GM21447 (cell line): Measurements from ENCODE around the gene ATM.
"Not testable (repeated sequence)": the region's sequence is repeated elsewhere in the genome, so short reads cannot be mapped to it uniquely, and the experiment has no call there.

Experiments used
- ATAC-seq: cut with Tn5 transposase; IDR thresholded peaks from one replicate; pipeline ENCODE4 v1.9.1; 2021; ENCODE audit not compliant: unreplicated experiment

Gene ATM

GRCh38 chr11:108286370-108286769, 63.5 kb downstream of the ATM start:
- no peak for ATAC-seq

GRCh38 chr11:108286956-108287355, 64.1 kb downstream of the ATM start:
- no peak for ATAC-seq

DNA sequence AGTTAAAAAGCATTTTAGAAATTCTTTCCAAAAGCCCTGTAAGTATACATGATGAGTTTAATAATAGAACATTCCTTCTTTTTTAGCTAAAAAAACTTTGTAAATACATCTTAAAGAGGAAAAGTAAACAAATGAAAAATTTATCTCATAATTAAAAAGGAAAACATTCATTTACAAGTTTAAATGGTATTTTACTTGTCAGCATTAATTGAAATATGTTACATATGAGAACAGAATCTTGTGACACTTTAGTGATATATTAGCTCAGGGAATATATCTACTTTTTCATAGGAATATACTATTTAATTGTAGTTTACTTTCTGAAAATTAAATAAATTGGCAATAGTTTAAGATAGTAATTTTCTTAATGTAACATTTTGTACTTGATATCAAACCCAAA, 66.2 kb downstream of the ATM start:
- ATAC-seq = not testable (repeated sequence)

DNA sequence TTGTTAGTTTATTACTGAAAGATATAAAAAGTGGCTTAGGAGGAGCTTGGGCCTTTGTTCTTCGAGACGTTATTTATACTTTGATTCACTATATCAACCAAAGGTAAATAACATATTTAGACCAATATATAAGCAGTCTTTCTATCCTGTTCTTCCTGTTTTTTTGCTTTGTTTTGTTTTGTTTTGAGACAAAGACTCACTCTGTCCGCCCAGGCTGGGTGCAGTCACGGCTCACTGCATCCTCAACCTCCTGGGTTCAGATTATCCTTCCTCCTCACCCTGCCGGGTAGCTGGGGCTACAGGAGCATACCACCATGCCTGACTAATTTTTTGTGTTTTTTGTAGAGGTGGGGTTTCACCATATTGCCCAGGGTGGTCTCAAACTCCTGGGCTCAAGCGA, 66.8 kb downstream of the ATM start:
- no peak for ATAC-seq

- ATAC-seq = no peak
Observed at GRCh38 chr11:108293229-108293628, 70.4 kb downstream of the ATM start.

DNA sequence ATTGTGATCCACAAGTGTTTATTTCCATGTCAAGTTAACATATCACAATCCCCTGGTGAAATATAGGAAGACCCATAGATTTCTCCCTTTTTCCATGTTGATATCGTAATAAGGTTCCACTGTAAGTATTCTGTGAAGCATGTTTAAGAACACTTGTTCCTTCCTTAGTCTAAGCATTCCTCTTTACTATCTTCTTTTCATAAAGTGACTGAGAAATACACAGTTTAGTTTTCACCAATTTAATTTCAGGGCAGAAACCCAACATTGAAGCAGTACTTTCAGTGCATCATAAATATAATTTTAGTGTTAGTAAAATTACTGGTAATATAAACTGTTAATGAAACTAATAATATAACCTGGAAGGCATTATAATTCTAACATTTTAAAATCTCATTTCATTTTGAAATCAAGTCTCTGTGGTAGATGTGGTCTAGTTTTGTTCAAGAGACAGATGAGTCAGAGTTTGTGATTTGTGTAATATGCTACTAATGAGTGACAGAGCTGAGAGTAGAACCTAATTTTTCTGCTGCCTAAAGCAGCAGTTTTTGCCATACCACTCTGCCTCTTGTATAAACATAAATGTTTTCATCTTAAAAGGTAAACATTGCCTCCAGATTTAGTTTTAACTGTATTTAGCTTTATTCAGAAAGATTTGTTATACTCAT, 79.4 kb downstream of the ATM start:
- ATAC-seq = peak; percentile 94

- ATAC-seq = no peak
Observed at GRCh38 chr11:108307751-108308150, 84.9 kb downstream of the ATM start.

DNA sequence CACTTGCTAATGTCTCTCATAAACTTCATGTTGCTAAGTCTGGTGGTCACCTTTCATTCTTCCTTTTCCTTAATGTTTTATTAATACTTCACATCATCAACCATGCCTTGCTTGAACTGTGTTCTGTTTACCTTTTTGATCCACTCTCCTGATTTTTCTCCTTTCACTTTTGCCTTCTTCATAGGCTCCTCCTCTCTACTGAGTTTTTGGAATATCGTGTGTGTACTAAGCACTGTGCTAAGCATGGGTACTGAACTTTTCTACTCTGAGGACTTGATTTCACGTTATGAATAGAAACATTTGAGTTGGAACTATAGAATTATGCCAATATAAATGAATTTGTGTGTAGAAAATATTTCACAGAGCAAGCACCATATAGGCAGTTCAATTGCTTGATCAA, 90.6 kb downstream of the ATM start:
- no peak for ATAC-seq

DNA sequence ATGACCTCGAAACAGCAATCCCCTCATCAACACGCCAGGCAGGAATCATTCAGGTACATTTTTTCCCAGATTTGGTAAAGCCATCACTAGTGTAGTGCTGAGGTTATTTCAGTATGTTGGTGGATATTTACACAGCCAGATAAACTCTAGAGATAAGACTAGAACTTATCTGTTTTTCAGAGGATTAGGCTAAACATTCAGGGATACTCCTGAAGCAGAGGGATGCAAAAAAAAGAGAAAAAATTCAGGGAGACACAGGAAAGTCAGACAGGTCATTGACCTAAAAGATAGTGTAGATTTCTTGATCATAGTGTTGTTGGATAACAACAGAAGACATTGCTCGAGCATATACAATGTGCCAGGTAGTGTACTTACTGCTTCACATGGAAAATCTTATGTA, 93.2 kb downstream of the ATM start:
- no peak for ATAC-seq

DNA sequence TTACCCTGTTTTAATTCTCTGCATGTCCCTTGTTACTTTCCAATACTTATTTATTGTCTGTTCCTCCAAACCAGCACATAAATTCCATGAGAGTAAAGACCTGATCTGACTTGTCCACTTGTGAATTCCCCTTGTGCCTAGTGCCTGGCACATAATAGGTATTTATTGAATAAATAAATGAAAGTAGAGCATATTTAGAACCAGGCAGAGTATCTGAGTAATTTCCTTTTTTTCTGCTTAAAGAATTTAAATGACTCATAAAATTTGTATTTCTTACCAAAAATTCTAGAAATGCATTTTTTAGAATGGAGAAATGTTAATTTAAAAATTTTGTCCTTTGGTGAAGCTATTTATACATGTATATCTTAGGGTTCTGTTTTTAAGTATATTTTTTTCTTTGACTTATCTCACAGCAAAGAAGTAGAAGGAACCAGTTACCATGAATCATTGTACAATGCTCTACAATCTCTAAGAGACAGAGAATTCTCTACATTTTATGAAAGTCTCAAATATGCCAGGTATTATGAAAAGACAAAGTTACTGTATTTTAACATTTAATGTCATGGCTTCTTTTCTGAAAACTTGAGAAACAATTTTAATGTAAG, 96.8 kb downstream of the ATM start:
- ATAC-seq = no peak

GRCh38 chr11:108322666-108323065, 99.8 kb downstream of the ATM start:
- no peak for ATAC-seq

DNA sequence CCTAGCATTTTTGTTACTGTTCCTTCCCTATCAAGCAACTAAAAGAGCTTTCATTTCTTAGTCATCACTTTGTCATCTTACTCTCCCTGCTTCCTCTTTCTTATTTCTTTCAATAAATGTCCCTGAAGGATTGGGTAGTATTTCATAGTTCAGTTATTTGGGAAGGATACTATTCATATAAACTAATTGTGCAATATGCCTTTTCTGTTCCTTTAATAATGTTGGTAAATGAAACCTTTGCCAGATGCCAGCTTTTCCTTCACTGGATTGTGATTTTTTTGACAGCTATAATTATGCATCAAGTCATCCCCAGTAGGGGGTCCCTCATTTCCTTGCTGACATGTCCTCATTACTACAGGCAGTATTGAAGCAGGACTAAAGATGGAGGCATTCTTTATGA, 101.7 kb downstream of the ATM start:
- no peak for ATAC-seq

GRCh38 chr11:108333403-108333899, 110.6 kb downstream of the ATM start:
- ATAC-seq = no peak

DNA sequence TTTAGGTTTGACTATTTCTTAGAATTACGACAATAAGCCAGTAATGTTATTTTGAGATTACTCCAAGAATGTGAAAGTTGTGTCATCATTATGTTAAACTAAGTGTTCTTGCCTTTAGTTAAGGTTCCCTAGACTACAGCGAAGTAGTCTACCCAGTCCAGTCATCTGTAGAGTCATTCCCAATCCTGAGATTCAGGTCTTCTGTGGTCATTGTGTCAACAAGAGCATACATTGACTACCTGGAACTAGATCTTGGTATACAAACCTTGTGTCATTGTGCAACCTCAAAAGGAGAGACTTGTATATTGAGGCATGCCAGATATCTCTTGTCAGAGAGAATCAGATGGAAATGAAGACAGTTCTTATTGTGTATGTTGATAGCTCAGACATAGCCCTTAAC, 115.9 kb downstream of the ATM start:
- no peak for ATAC-seq

DNA sequence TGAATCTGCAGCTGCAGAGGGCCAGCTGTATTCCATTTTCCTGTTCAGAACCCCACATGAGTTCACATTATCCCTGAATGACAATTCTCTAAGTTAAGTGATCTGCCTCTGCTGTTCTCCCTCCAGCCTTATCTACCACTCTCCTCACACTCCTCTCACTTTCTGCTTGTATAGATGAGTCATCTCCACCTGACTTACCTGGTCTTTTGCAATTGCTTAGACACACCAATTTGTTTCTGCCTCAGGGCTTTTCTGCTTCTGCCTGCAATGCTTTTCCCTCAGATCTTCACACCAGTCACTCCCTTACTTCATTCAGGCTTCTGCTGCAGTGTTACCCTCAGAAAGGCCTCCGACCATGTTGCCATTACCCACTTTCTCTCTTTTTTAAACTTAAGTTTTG, 118.1 kb downstream of the ATM start:
- ATAC-seq = no peak

DNA sequence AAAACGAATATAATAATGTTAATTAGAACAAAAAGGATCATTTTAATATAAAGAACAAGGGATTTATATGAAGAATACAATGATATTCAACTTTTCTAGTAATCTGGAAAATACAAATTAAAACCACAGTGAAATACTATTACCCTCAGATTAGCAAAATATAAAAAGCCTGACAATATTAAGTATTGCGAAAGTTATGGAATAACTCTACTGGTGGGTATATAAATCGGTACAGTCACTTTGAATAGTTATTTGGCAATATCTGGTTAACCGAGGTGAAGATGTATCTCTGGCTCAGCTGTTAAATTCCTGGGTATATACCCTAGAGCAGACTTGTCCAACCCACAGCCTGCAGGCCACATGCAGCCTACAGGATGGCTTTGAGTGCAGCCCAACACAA, 118.8 kb downstream of the ATM start:
- ATAC-seq = no peak

DNA sequence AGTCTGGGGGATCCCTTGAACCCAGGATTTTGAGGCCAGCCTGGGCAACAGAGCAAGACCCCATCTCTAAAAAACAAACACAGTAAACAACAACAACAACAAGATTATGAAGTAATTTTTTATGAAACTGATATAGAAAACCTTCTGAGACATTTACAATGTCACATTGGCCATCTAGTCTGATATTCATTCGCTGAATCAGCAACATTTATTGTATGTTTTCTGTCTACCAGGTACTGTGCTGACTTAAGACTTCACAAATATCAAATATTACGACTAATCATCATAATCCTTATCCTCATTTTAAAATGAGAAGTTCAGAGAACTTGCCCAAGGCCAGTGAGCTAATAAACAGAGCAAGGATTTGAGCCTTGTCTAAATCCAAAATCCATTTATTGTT, 120.8 kb downstream of the ATM start:
- ATAC-seq = no peak

- ATAC-seq = no peak
Observed at GRCh38 chr11:108345767-108346166, 122.9 kb downstream of the ATM start.

GRCh38 chr11:108346451-108346850, 123.6 kb downstream of the ATM start:
- no peak for ATAC-seq

GRCh38 chr11:108351468-108351867, 128.6 kb downstream of the ATM start:
- ATAC-seq = no peak

DNA sequence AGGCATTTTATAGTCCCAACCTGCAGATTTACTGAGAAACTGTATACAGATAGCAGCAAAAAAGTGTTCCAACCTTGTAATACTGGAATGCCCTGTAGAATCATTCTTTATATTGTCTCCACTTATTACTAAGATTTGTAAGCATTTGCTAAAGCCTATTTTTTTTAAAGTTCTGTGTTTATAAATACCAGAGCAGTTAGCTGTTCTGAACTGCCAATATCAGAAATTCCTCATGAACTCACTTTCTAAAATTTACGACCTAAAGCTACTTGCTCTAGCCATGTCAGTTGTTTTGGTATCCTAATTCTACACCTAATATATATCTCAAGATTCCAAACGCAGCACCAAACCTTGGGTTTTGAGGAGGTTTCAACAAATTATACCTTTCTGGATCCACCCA, 141.3 kb downstream of the ATM start:
- ATAC-seq = no peak

- no peak for ATAC-seq
Observed at GRCh38 chr11:108368134-108368533, 145.3 kb downstream of the ATM start.

- no peak for ATAC-seq
Observed at GRCh38 chr11:108369064-108369463, 146.2 kb downstream of the ATM start.
